GM13976 (cell line): ENCODE measurements around the gene WRAP73.

Experiments used
- DNase-seq: peaks from one replicate; pipeline ENCODE4 v3.0.0; 2012; ENCODE audit warnings: low spot score
- CTCF ChIP-seq: IDR thresholded peaks from 2 replicates; pipeline ENCODE4 v1.5.1; 2012; ENCODE audit warnings: borderline replicate concordance, mild to moderate bottlenecking; ENCODE audit not compliant: insufficient read depth; ENCODE audit errors: extremely low read depth, missing control alignments, control extremely low read depth
- in situ Hi-C: fragments of 300-500 bp; cut with MboI; formaldehyde crosslinking; loops from one replicate; pipeline ENCODE4 v1.12.0; 2022; ENCODE audit warnings: low sequenced_read_pairs, mixed read lengths, inconsistent platforms; ENCODE audit not compliant: unreplicated experiment

WRAP73 gene

GRCh38 chr1:3668148-3668547 lies 18.2 kb upstream of the WRAP73 start:
- no peak for DNase-seq
- TF ChIP-seq CTCF: no peak
- in situ Hi-C loops: no loop called here

- no peak for DNase-seq
- TF ChIP-seq CTCF: no peak
- in situ Hi-C loops: no loop called here
These were observed 14.9 kb upstream of the WRAP73 start for GRCh38 chr1:3664700-3665375.

- no peak for TF ChIP-seq CTCF
- in situ Hi-C loops: no loop called here
- no peak for DNase-seq
These were observed 14.2 kb upstream of the WRAP73 start for GRCh38 chr1:3663999-3664699.

GRCh38 chr1:3662080-3662671 lies 12.3 kb upstream of the WRAP73 start:
- in situ Hi-C loops: no loop called here
- DNase-seq: no peak
- TF ChIP-seq CTCF: no peak

GRCh38 chr1:3661631-3662030 lies 11.7 kb upstream of the WRAP73 start:
- TF ChIP-seq CTCF: no peak
- DNase-seq: no peak
- in situ Hi-C loops: no loop called here

GRCh38 chr1:3660704-3661103 lies 10.8 kb upstream of the WRAP73 start:
- in situ Hi-C loops: no loop called here
- TF ChIP-seq CTCF: no peak
- no peak for DNase-seq

GRCh38 chr1:3659093-3659492 lies 9.2 kb upstream of the WRAP73 start:
- no peak for DNase-seq
- TF ChIP-seq CTCF: no peak
- in situ Hi-C loops: no loop called here
